ENCODE measurements around the gene NSRP1.

DNA sequence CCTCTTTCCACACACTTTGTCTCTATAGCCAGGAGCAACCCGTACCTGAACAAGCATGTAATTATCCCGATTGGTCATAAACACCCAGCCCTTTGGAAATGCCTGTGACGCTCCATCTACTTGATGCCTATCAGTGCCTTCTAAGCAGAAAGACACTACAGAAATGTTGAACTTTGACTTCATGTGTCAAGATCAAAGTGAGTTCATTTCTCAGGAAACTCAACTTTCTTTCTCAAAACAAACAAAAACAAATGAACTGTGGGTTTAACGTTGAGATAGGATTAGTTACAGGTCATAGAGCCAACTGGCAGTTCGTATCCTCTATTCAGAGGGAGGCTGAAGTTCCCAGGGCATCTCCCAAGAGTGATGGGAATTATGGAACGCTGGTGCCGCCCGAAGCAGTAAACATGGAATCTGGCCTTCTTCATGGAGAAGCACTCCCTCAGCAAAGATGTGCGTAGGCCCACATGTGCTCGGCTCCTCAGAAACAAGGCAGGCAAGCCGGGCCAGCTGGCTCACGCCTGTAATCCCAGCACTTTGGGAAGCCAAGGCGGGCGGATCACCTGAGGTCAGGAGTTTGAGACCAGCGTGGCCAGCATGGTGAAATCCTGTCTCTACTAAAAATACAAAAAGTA lies 109.4 kb downstream of the NSRP1 start:
- TF ChIP-seq, protein P1, sequence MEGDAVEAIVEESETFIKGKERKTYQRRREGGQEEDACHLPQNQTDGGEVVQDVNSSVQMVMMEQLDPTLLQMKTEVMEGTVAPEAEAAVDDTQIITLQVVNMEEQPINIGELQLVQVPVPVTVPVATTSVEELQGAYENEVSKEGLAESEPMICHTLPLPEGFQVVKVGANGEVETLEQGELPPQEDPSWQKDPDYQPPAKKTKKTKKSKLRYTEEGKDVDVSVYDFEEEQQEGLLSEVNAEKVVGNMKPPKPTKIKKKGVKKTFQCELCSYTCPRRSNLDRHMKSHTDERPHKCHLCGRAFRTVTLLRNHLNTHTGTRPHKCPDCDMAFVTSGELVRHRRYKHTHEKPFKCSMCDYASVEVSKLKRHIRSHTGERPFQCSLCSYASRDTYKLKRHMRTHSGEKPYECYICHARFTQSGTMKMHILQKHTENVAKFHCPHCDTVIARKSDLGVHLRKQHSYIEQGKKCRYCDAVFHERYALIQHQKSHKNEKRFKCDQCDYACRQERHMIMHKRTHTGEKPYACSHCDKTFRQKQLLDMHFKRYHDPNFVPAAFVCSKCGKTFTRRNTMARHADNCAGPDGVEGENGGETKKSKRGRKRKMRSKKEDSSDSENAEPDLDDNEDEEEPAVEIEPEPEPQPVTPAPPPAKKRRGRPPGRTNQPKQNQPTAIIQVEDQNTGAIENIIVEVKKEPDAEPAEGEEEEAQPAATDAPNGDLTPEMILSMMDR (IDR thresholded peaks at IDR 0.05): no peak
- TF ChIP-seq EP300 (IDR thresholded peaks at IDR 0.05) (no peak), POLR2A (IDR thresholded peaks at IDR 0.05) (no peak), POLR2AphosphoS5 (IDR thresholded peaks at IDR 0.05) (no peak)
